Measurements from ENCODE around the gene NTF4.

Gene NTF4

GRCh38 chr19:49070416-49070815, 5.8 kb upstream of the NTF4 start:
- no peaks in the 10 kb centered on the region for H3K36me3 ChIP-seq (ENCODE audit: insufficient read depth, low read length)
- no peak for TF ChIP-seq EZH2 (IDR thresholded peaks at IDR 0.05; ENCODE audit: borderline replicate concordance, low read length)
- H3K4me3 ChIP-seq (ENCODE audit: low read depth, low read length, poor library complexity, severe bottlenecking), result no peak overlapping the region
- no peaks in the 10 kb centered on the region for H4K20me1 ChIP-seq (ENCODE audit: insufficient read depth, low read length)
- no peak overlapping the region for H2AFZ ChIP-seq (ENCODE audit: low read length)
- no peaks in the 10 kb centered on the region for H3F3A ChIP-seq (ENCODE audit: insufficient read depth, low read length)
- no peaks in the 10 kb centered on the region for H3K79me2 ChIP-seq (ENCODE audit: insufficient read depth, low read length)
- H3K27me3 ChIP-seq (ENCODE audit: insufficient read depth, low read length), result peaks cover 12% of the 10 kb centered on the region
- H3K4me1 ChIP-seq (ENCODE audit: insufficient read depth, low read length, severe bottlenecking), result no peaks in the 10 kb centered on the region
- H3K9ac ChIP-seq (ENCODE audit: low read length), result no peak overlapping the region
- no peaks in the 10 kb centered on the region for H3K9me3 ChIP-seq (ENCODE audit: low read length)
- no peak overlapping the region for H3K27ac ChIP-seq (ENCODE audit: low read depth, low read length, poor library complexity, severe bottlenecking)
- H3K4me2 ChIP-seq (ENCODE audit: low read length), result no peak overlapping the region
- no peaks in the 10 kb centered on the region for H3K9me2 ChIP-seq (ENCODE audit: low read depth, low read length)

- TF ChIP-seq CTCF (IDR thresholded peaks at IDR 0.05; ENCODE audit: low read length), result no peak
- no peak for TF ChIP-seq EZH2 (IDR thresholded peaks at IDR 0.05; ENCODE audit: borderline replicate concordance, low read length)
- peaks cover 14% of the 10 kb centered on the region for H3K27me3 ChIP-seq (ENCODE audit: insufficient read depth, low read length)
- H3K4me1 ChIP-seq (ENCODE audit: insufficient read depth, low read length, severe bottlenecking), result no peaks in the 10 kb centered on the region
- H3K9ac ChIP-seq (ENCODE audit: low read length), result no peak overlapping the region
- H3K4me2 ChIP-seq (ENCODE audit: low read length), result no peak overlapping the region
- no peak overlapping the region for H3K27ac ChIP-seq (ENCODE audit: low read depth, low read length, poor library complexity, severe bottlenecking)
- H3K9me2 ChIP-seq (ENCODE audit: low read depth, low read length), result no peaks in the 10 kb centered on the region
- no peaks in the 10 kb centered on the region for H3F3A ChIP-seq (ENCODE audit: insufficient read depth, low read length)
- no peaks in the 10 kb centered on the region for H4K20me1 ChIP-seq (ENCODE audit: insufficient read depth, low read length)
- no peaks in the 10 kb centered on the region for H3K9me3 ChIP-seq (ENCODE audit: low read length)
- H3K4me3 ChIP-seq (ENCODE audit: low read depth, low read length, poor library complexity, severe bottlenecking), result no peak overlapping the region
- no peaks in the 10 kb centered on the region for H3K36me3 ChIP-seq (ENCODE audit: insufficient read depth, low read length)
- H2AFZ ChIP-seq (ENCODE audit: low read length), result no peak overlapping the region
- no peaks in the 10 kb centered on the region for H3K79me2 ChIP-seq (ENCODE audit: insufficient read depth, low read length)
Observed at GRCh38 chr19:49069026-49069425, 4.4 kb upstream of the NTF4 start.

- Histone ChIP-seq H3K9ac (ENCODE audit: low read length) (no peak overlapping the region), H3K36me3 (ENCODE audit: insufficient read depth, low read length) (no peaks in the 10 kb centered on the region), H3K4me3 (ENCODE audit: low read depth, low read length, poor library complexity, severe bottlenecking) (no peak overlapping the region), H3K9me2 (ENCODE audit: low read depth, low read length) (no peaks in the 10 kb centered on the region), H3F3A (ENCODE audit: insufficient read depth, low read length) (no peaks in the 10 kb centered on the region), H2AFZ (ENCODE audit: low read length) (no peak overlapping the region), H3K4me2 (ENCODE audit: low read length) (no peak overlapping the region), H3K9me3 (ENCODE audit: low read length) (no peaks in the 10 kb centered on the region), H3K27me3 (ENCODE audit: insufficient read depth, low read length) (peaks cover 14% of the 10 kb centered on the region), H3K79me2 (ENCODE audit: insufficient read depth, low read length) (no peaks in the 10 kb centered on the region), H4K20me1 (ENCODE audit: insufficient read depth, low read length) (no peaks in the 10 kb centered on the region), H3K27ac (ENCODE audit: low read depth, low read length, poor library complexity, severe bottlenecking) (no peak overlapping the region), H3K4me1 (ENCODE audit: insufficient read depth, low read length, severe bottlenecking) (no peaks in the 10 kb centered on the region)
- TF ChIP-seq CTCF (IDR thresholded peaks at IDR 0.05; ENCODE audit: low read length) (no peak), EZH2 (IDR thresholded peaks at IDR 0.05; ENCODE audit: borderline replicate concordance, low read length) (no peak)
Observed at GRCh38 chr19:49067554-49067953, 2.9 kb upstream of the NTF4 start.

- Histone ChIP-seq H3K4me3 (ENCODE audit: low read depth, low read length, poor library complexity, severe bottlenecking) (no peak overlapping the region), H3K9me3 (ENCODE audit: low read length) (no peaks in the 10 kb centered on the region), H3F3A (ENCODE audit: insufficient read depth, low read length) (no peaks in the 10 kb centered on the region), H3K4me1 (ENCODE audit: insufficient read depth, low read length, severe bottlenecking) (no peaks in the 10 kb centered on the region), H3K36me3 (ENCODE audit: insufficient read depth, low read length) (no peaks in the 10 kb centered on the region), H3K4me2 (ENCODE audit: low read length) (no peak overlapping the region), H3K27me3 (ENCODE audit: insufficient read depth, low read length) (peaks cover 14% of the 10 kb centered on the region), H2AFZ (ENCODE audit: low read length) (no peak overlapping the region), H4K20me1 (ENCODE audit: insufficient read depth, low read length) (no peaks in the 10 kb centered on the region), H3K27ac (ENCODE audit: low read depth, low read length, poor library complexity, severe bottlenecking) (no peak overlapping the region), H3K9ac (ENCODE audit: low read length) (no peak overlapping the region), H3K9me2 (ENCODE audit: low read depth, low read length) (no peaks in the 10 kb centered on the region), H3K79me2 (ENCODE audit: insufficient read depth, low read length) (no peaks in the 10 kb centered on the region)
- TF ChIP-seq EZH2 (IDR thresholded peaks at IDR 0.05; ENCODE audit: borderline replicate concordance, low read length), result no peak
- no peak for TF ChIP-seq CTCF (IDR thresholded peaks at IDR 0.05; ENCODE audit: low read length)
Observed at GRCh38 chr19:49065905-49066512, 1.4 kb upstream of the NTF4 start.
